OCI-LY7 (cell line): ENCODE results near the gene USF2. TPM values are rescaled to one million over a fixed set of nuclear protein-coding genes. Genes with fewer than 3 reads are reported as not detected.

Source experiments
- BruUV-seq: library from RNA; stranded (reverse); fragments of 400-500 nt; replicated peaks from 2 replicates; lab custom pipeline; 2021; lab: Mats Ljungman, UMichigan
- CTCF ChIA-PET: fragments of 300-600 bp; sonication (Branson Sonifier 250); formaldehyde crosslinking; loops from one replicate; lab custom pipeline; 2022; ENCODE audit warnings: antibody characterized with exemption; ENCODE audit not compliant: unreplicated experiment; lab: Charles Lee
- POLR2A ChIA-PET: fragments of 300-600 bp; sonication (Branson Sonifier 250); formaldehyde crosslinking; loops from one replicate; lab custom pipeline; 2022; ENCODE audit warnings: antibody characterized with exemption; lab: Charles Lee
- DNase-seq: peaks from one replicate; pipeline ENCODE4 v3.0.0-alpha.2; 2015; ENCODE audit warnings: low spot score
- H2AFZ ChIP-seq: fragments of 200-600 bp; sonication (generic), shearing (Covaris generic); 2 replicates; pipeline ENCODE4 v1.6.1; 2014; ENCODE audit warnings: mild to moderate bottlenecking, antibody characterized with exemption, low read length, moderate library complexity
- H3K27ac ChIP-seq: fragments of 200-600 bp; sonication (generic); 2 replicates; pipeline ENCODE4 v1.5.1; 2014; ENCODE audit warnings: mixed run types, low read depth, mild to moderate bottlenecking, moderate library complexity, low read length, inconsistent platforms; ENCODE audit not compliant: poor library complexity, severe bottlenecking
- H3K36me3 ChIP-seq: fragments of 200-600 bp; sonication (generic); 2 replicates; pipeline ENCODE4 v1.6.1; 2014; ENCODE audit warnings: mild to moderate bottlenecking, antibody characterized with exemption, low read length, moderate library complexity, mixed read lengths; ENCODE audit not compliant: insufficient read depth
- H3K4me1 ChIP-seq: fragments of 200-600 bp; sonication (generic); 2 replicates; pipeline ENCODE4 v1.5.1; 2014; ENCODE audit warnings: mild to moderate bottlenecking, low read length; ENCODE audit not compliant: insufficient read depth, poor library complexity, severe bottlenecking
- H3K4me2 ChIP-seq: fragments of 200-600 bp; sonication (generic); 2 replicates; pipeline ENCODE4 v1.6.1; 2014; ENCODE audit warnings: mild to moderate bottlenecking, low read length
- H3K4me3 ChIP-seq: fragments of 200-600 bp; sonication (generic); 2 replicates; pipeline ENCODE4 v1.5.1; 2014; ENCODE audit warnings: mild to moderate bottlenecking, low read depth, low read length; ENCODE audit not compliant: poor library complexity, severe bottlenecking
- H3K79me2 ChIP-seq: fragments of 200-600 bp; sonication (generic); 2 replicates; pipeline ENCODE4 v1.6.1; 2016; ENCODE audit warnings: low read depth, mild to moderate bottlenecking, low read length, moderate library complexity, mixed read lengths; ENCODE audit not compliant: insufficient read depth
- H3K9me2 ChIP-seq: fragments of 200-600 bp; sonication (generic); 2 replicates; pipeline ENCODE4 v1.6.1; 2016; ENCODE audit warnings: mild to moderate bottlenecking, low read length, mixed read lengths; ENCODE audit not compliant: insufficient read depth
- H3K9me3 ChIP-seq: fragments of 200-600 bp; sonication (generic); 2 replicates; pipeline ENCODE4 v1.6.1; 2014; ENCODE audit warnings: mild to moderate bottlenecking, mixed run types, low read length, mixed read lengths
- H4K20me1 ChIP-seq: fragments of 200-600 bp; sonication (generic); 2 replicates; pipeline ENCODE4 v1.6.1; 2014; ENCODE audit warnings: mild to moderate bottlenecking, antibody characterized with exemption, low read length, moderate library complexity, mixed read lengths; ENCODE audit not compliant: insufficient read depth
- CTCF ChIP-seq: fragments of 200-600 bp; sonication (generic); conservative IDR thresholded peaks from 2 replicates; pipeline ENCODE4 v1.5.1; 2014; ENCODE audit warnings: mild to moderate bottlenecking, antibody characterized with exemption, low read length, moderate library complexity, mixed read lengths
- EZH2phosphoT487 ChIP-seq: fragments of 200-600 bp; sonication (generic); IDR thresholded peaks from 2 replicates; pipeline ENCODE4 v1.6.1; 2018; ENCODE audit warnings: low read depth, borderline replicate concordance, mild to moderate bottlenecking, mixed run types, antibody characterized with exemption, low read length, moderate library complexity, mixed read lengths
- intact Hi-C: fragments of 100-400 bp; cut with micrococcal nuclease; formaldehyde crosslinking; loops from one replicate; pipeline ENCODE4 v1.10.0; 2022; ENCODE audit not compliant: unreplicated experiment
- total RNA-seq, 2 experiments: library from RNA; depleted of rRNA in 1 of 2; stranded (reverse); fragments of >200 nt in 1 of 2; shearing (Covaris generic) in 1 of 2; gene quantifications; 2 replicates each; pipeline ENCODE4 v1.2.3, GENCODE V29; 2014 to 2022

The USF2 gene
- total RNA-seq, 2 experiments from 2014 or later, result 105 to 155 TPM

- no TSS peak for BruUV-seq
- peak overlapping the region; percentile 1 for H3K4me3 ChIP-seq
- CTCF ChIA-PET, result interaction anchor here (0.6 kb wide), 1 partner anchor 396 kb away, joined by 3 read pairs; no protein-coding TSS in a partner anchor
- POLR2A ChIA-PET, result interaction anchor here (0.7 to 3.0 kb wide), 9 partner anchors 8 to 30 kb away, joined by 4 to 12 read pairs (median 6); partner anchors contain the start of genes CD22, FFAR1 and MAG
- H3K9me3 ChIP-seq, result peaks cover 8% of the 10 kb centered on the region; the same call in 1 of the 2 replicates
- H3K27ac ChIP-seq, result peak overlapping the region; percentile 88
- no peak for DNase-seq
- intact Hi-C loops, result no loop called here
- peaks cover 86% of the 10 kb centered on the region for H3K4me1 ChIP-seq
- no peaks in the 10 kb centered on the region for H3K9me2 ChIP-seq
- no peak overlapping the region for H2AFZ ChIP-seq
- no peaks in the 10 kb centered on the region for H3K79me2 ChIP-seq
- H3K4me2 ChIP-seq, result peak overlapping the region; percentile 57
- H3K36me3 ChIP-seq, result no peaks in the 10 kb centered on the region; the same call in 1 of the 2 replicates
- H4K20me1 ChIP-seq, result no peaks in the 10 kb centered on the region
- no peak for TF ChIP-seq EZH2phosphoT487
- no peak for TF ChIP-seq CTCF
Measured at GRCh38 chr19:35318679-35319448, 50.1 kb downstream of the USF2 start.

- Histone ChIP-seq H3K9me3 (peaks cover 8% of the 10 kb centered on the region; the same call in 1 of the 2 replicates), H3K79me2 (peaks cover 3% of the 10 kb centered on the region; the same call in 1 of the 2 replicates), H4K20me1 (no peaks in the 10 kb centered on the region), H3K4me1 (peaks cover 96% of the 10 kb centered on the region), H3K36me3 (no peaks in the 10 kb centered on the region; the same call in 1 of the 2 replicates), H3K9me2 (no peaks in the 10 kb centered on the region), H3K27ac (peak overlapping the region; percentile 88), H3K4me2 (peak overlapping the region; percentile 57), H2AFZ (peak overlapping the region; percentile 22; the same call in 1 of the 2 replicates), H3K4me3 (peak overlapping the region; percentile 48)
- peak; percentile 84 for DNase-seq
- intact Hi-C loops, result loop anchor here (1.0 to 2.0 kb wide), 2 partner anchors 10 to 23 kb away; no protein-coding TSS in a partner anchor
- BruUV-seq, result TSS peak; percentile 89
- TF ChIP-seq CTCF, result no peak
- no peak for TF ChIP-seq EZH2phosphoT487
- ChIA-PET CTCF (interaction anchor here (1.2 kb wide), 1 partner anchor 11 kb away, joined by 5 read pairs; no protein-coding TSS in a partner anchor), POLR2A (interaction anchor here (0.5 to 3.0 kb wide), 13 partner anchors 8 to 323 kb away, joined by 3 to 12 read pairs (median 5); partner anchors contain the start of genes CD22, FFAR1 and MAG)
Measured at GRCh38 chr19:35320065-35320713, 51.4 kb downstream of the USF2 start.
